Retinal pigment epithelial cell (primary cell): ENCODE results near the gene DIAPH1.
A peak's percentile ranks its signal among the peaks of the same experiment; 100 is the strongest.

Experiments used
- DNase-seq: peaks from one replicate; pipeline ENCODE4 v3.0.0-alpha.2; 2010; ENCODE audit warnings: low read depth
- H3K4me3 ChIP-seq: 2 replicates; pipeline ENCODE4 v1.5.1; 2011; ENCODE audit warnings: mild to moderate bottlenecking, low read length, control low read depth, moderate library complexity
- CTCF ChIP-seq: conservative IDR thresholded peaks from 2 replicates; pipeline ENCODE4 v1.5.1; 2011; ENCODE audit warnings: low read depth, low read length, control low read depth, inconsistent platforms

Gene DIAPH1

GRCh38 chr5:141618804-141619554 is at the start of gene DIAPH1:
Gene DIAPH1 (minus strand): TSS chr5:141619000. CDS start chr5:141618914, 86 bp downstream.
- peak; percentile 97 for TF ChIP-seq CTCF
- peak; percentile 86 for DNase-seq
- H3K4me3 ChIP-seq = peak within 1 kb of the TSS; percentile 79

- no peak for DNase-seq
- H3K4me3 ChIP-seq = no peak overlapping the region
- no peak for TF ChIP-seq CTCF
Observed at GRCh38 chr5:141665995-141666940, 47.5 kb upstream of the DIAPH1 start.

- no peak for DNase-seq
- peak; percentile 94 for TF ChIP-seq CTCF
- no peak overlapping the region for H3K4me3 ChIP-seq
Observed at GRCh38 chr5:141664733-141665461, 46.1 kb upstream of the DIAPH1 start.

GRCh38 chr5:141663506-141663905 is 44.7 kb upstream of the DIAPH1 start:
- DNase-seq = no peak
- no peak for TF ChIP-seq CTCF
- H3K4me3 ChIP-seq = no peak overlapping the region

- TF ChIP-seq CTCF = no peak
- no peak overlapping the region for H3K4me3 ChIP-seq
- DNase-seq = no peak
Observed at GRCh38 chr5:141662028-141662427, 43.2 kb upstream of the DIAPH1 start.

GRCh38 chr5:141657937-141658545 is 39.2 kb upstream of the DIAPH1 start:
- TF ChIP-seq CTCF = no peak
- no peak for DNase-seq
- no peak overlapping the region for H3K4me3 ChIP-seq
